WTC11 (cell line): Measurements from ENCODE around the gene GJB3. TPM values are rescaled to one million over a fixed set of nuclear protein-coding genes. Genes with fewer than 3 reads are reported as not detected.
A peak's percentile ranks its signal among the peaks of the same experiment; 100 is the strongest.

Experiments used
- ATAC-seq: fragments of 200-7000 bp; cut with Tn5 transposase; 2 replicates; pipeline ENCODE4 v1.10.0; 2021; ENCODE audit warnings: mild to moderate bottlenecking, moderate library complexity
- CTCF ChIA-PET: fragments of 300-600 bp; sonication (Branson Sonifier 250); formaldehyde crosslinking; loops from one replicate; lab custom pipeline; 2021; ENCODE audit warnings: antibody characterized with exemption; lab: Charles Lee
- POLR2A ChIA-PET: fragments of 350-600 bp; sonication (Branson Sonifier 250); formaldehyde crosslinking; loops from one replicate; lab custom pipeline; 2021; ENCODE audit warnings: antibody characterized with exemption; lab: Charles Lee
- DNase-seq: peaks from one replicate; pipeline ENCODE4 v3.0.0; 2021; ENCODE audit warnings: low spot score
- H3K27ac Mint-ChIP-seq: 2 replicates; pipeline ENCODE4 v1.8.0; 2021; ENCODE audit warnings: mixed read lengths
- H3K27me3 Mint-ChIP-seq: 2 replicates; pipeline ENCODE4 v1.8.0; 2021; ENCODE audit warnings: low read depth, mild to moderate bottlenecking, moderate library complexity, mixed read lengths
- H3K36me3 Mint-ChIP-seq: 2 replicates; pipeline ENCODE4 v1.8.0; 2021; ENCODE audit warnings: mixed read lengths
- H3K4me1 Mint-ChIP-seq: 2 replicates; pipeline ENCODE4 v1.8.0; 2022; ENCODE audit warnings: mixed read lengths
- H3K4me3 Mint-ChIP-seq: 2 replicates; pipeline ENCODE4 v1.8.0; 2021; ENCODE audit warnings: mild to moderate bottlenecking, moderate library complexity, mixed read lengths
- H3K9me3 Mint-ChIP-seq: 2 replicates; pipeline ENCODE4 v1.8.0; 2021; ENCODE audit warnings: mixed read lengths
- AR ChIP-seq: fragments of 250-450 bp; sonication (Bioruptor Pico); IDR thresholded peaks from 2 replicates; pipeline ENCODE4 v1.9.0; 2021; ENCODE audit warnings: mild to moderate bottlenecking
- ATF1 ChIP-seq: sonication (generic); formaldehyde crosslinking; IDR thresholded peaks from 2 replicates; pipeline ENCODE4 v1.8.1; 2023; ENCODE audit warnings: mild to moderate bottlenecking, moderate library complexity, missing genetic modification reagents
- CREB1 ChIP-seq: sonication (generic); formaldehyde crosslinking; IDR thresholded peaks from 2 replicates; pipeline ENCODE4 v1.8.0; 2023; ENCODE audit warnings: mild to moderate bottlenecking, missing genetic modification reagents
- E2F4 ChIP-seq: sonication (generic); formaldehyde crosslinking; IDR thresholded peaks from 2 replicates; pipeline ENCODE4 v1.8.1; 2022; ENCODE audit warnings: low read depth, mild to moderate bottlenecking, moderate library complexity, missing genetic modification reagents, borderline replicate concordance
- E2F5 ChIP-seq: sonication (generic); formaldehyde crosslinking; IDR thresholded peaks from 2 replicates; pipeline ENCODE4 v1.8.1; 2022; ENCODE audit warnings: mild to moderate bottlenecking, moderate library complexity, missing genetic modification reagents
- ERG ChIP-seq: fragments of 250-450 bp; sonication (Bioruptor Pico); IDR thresholded peaks from 2 replicates; pipeline ENCODE4 v1.8.0; 2021; ENCODE audit warnings: mild to moderate bottlenecking
- ETV6 ChIP-seq: sonication (generic); formaldehyde crosslinking; IDR thresholded peaks from 2 replicates; pipeline ENCODE4 v1.8.1; 2022; ENCODE audit warnings: mild to moderate bottlenecking, missing genetic modification reagents
- GRHL2 ChIP-seq: fragments of 250-450 bp; sonication (Bioruptor Pico); IDR thresholded peaks from 2 replicates; pipeline ENCODE4 v1.8.0; 2022; ENCODE audit warnings: mild to moderate bottlenecking, moderate library complexity; ENCODE audit not compliant: insufficient replicate concordance, severe bottlenecking
- HMGA2 ChIP-seq: fragments of 250-450 bp; sonication (Bioruptor Pico); IDR thresholded peaks from 2 replicates; pipeline ENCODE4 v1.4.0; 2021; ENCODE audit warnings: mild to moderate bottlenecking, moderate library complexity
- HMGXB4 ChIP-seq: sonication (generic); formaldehyde crosslinking; IDR thresholded peaks from 2 replicates; pipeline ENCODE4 v1.8.1; 2023; ENCODE audit warnings: mild to moderate bottlenecking, moderate library complexity, missing genetic modification reagents
- IRF1 ChIP-seq: sonication (generic); formaldehyde crosslinking; IDR thresholded peaks from 2 replicates; pipeline ENCODE4 v1.8.0; 2023; ENCODE audit warnings: missing genetic modification reagents
- MAX ChIP-seq: sonication (generic); formaldehyde crosslinking; IDR thresholded peaks from 2 replicates; pipeline ENCODE4 v1.8.0; 2022; ENCODE audit warnings: mild to moderate bottlenecking, missing genetic modification reagents
- PREB ChIP-seq: sonication (generic); formaldehyde crosslinking; IDR thresholded peaks from 2 replicates; pipeline ENCODE4 v1.8.1; 2022; ENCODE audit warnings: mild to moderate bottlenecking, missing genetic modification reagents, moderate library complexity, borderline replicate concordance
- TEAD1 ChIP-seq: sonication (generic); formaldehyde crosslinking; IDR thresholded peaks from 2 replicates; pipeline ENCODE4 v1.8.0; 2022; ENCODE audit warnings: mild to moderate bottlenecking, missing genetic modification reagents
- ZNF121 ChIP-seq: sonication (generic); formaldehyde crosslinking; IDR thresholded peaks from 2 replicates; pipeline ENCODE4 v1.8.0; 2023; ENCODE audit warnings: missing genetic modification reagents
- ZNF317 ChIP-seq: sonication (generic); formaldehyde crosslinking; IDR thresholded peaks from 2 replicates; pipeline ENCODE4 v1.8.1; 2023; ENCODE audit warnings: low read depth, mild to moderate bottlenecking, moderate library complexity, missing genetic modification reagents, borderline replicate concordance
- ZNF416 ChIP-seq: fragments of 250-450 bp; sonication (Bioruptor Pico); IDR thresholded peaks from 2 replicates; pipeline ENCODE4 v1.9.0; 2021; ENCODE audit warnings: mild to moderate bottlenecking, inconsistent platforms
- ZNF423 ChIP-seq: fragments of 250-450 bp; sonication (Bioruptor Pico); IDR thresholded peaks from 2 replicates; pipeline ENCODE4 v2.1.2; 2022; ENCODE audit warnings: mild to moderate bottlenecking, moderate library complexity
- ZSCAN18 ChIP-seq: fragments of 250-450 bp; sonication (Bioruptor Pico); IDR thresholded peaks from 2 replicates; pipeline ENCODE4 v2.1.2; 2022; ENCODE audit warnings: mild to moderate bottlenecking, moderate library complexity
- total RNA-seq: library from RNA; stranded (reverse); gene quantifications from 3 replicates; pipeline ENCODE4 v1.2.3, GENCODE V29; 2021

The GJB3 gene
- total RNA-seq, 1 experiment from 2014 or later: 0.46 TPM

GRCh38 chr1:34781844-34782391 is 904 bp downstream of the GJB3 start:
- H3K4me1 Mint-ChIP-seq: peaks cover 9% of the 10 kb centered on the region; the same call in 1 of the 2 replicates
- no peaks in the 10 kb centered on the region for H3K9me3 Mint-ChIP-seq
- POLR2A ChIA-PET: no interaction called here
- DNase-seq (no peak), ATAC-seq (peak; percentile 41)
- peaks cover 57% of the 10 kb centered on the region for H3K27me3 Mint-ChIP-seq
- H3K36me3 Mint-ChIP-seq: no peaks in the 10 kb centered on the region
- CTCF ChIA-PET: interaction anchor here (0.7 to 2.6 kb wide), 9 partner anchors 23 to 619 kb away, joined by 3 to 24 read pairs (median 4); partner anchors contain the start of genes GJB4, GJB5 and SMIM12
- no peak for TF ChIP-seq E2F5
- TF ChIP-seq GRHL2 (CRISPR knock-in tag): no peak
- no peak for TF ChIP-seq ZSCAN18 (CRISPR knock-in tag)
- peak; percentile 14; the same call in 1 of the 2 replicates for TF ChIP-seq ZNF423 (CRISPR knock-in tag)
- peak overlapping the region; percentile 68 for H3K4me3 Mint-ChIP-seq
- no peak overlapping the region for H3K27ac Mint-ChIP-seq

- no peak for TF ChIP-seq ZNF317 (CRISPR knock-in tag)
- TF ChIP-seq ZNF416 (CRISPR knock-in tag): no peak
- no peak for TF ChIP-seq MAX (CRISPR knock-in tag)
- TF ChIP-seq ATF1 (CRISPR knock-in tag): no peak
- TF ChIP-seq AR (CRISPR knock-in tag): no peak
- no peak for TF ChIP-seq PREB (CRISPR knock-in tag)
- no peak for TF ChIP-seq CREB1
- TF ChIP-seq ZNF423 (CRISPR knock-in tag): no peak
- no peak for TF ChIP-seq ZNF121 (CRISPR knock-in tag)
- no peak for TF ChIP-seq E2F4 (CRISPR knock-in tag)
- TF ChIP-seq ETV6 (CRISPR knock-in tag): no peak
- no peak for TF ChIP-seq TEAD1
- TF ChIP-seq HMGA2 (CRISPR knock-in tag): no peak
- no peak for TF ChIP-seq IRF1 (CRISPR knock-in tag)
- TF ChIP-seq ERG: no peak
- no peak for TF ChIP-seq HMGXB4 (CRISPR knock-in tag)
- peaks cover 44% of the 10 kb centered on the region for H3K27me3 Mint-ChIP-seq
- no peak overlapping the region for H3K4me3 Mint-ChIP-seq
- H3K9me3 Mint-ChIP-seq: no peaks in the 10 kb centered on the region
- H3K27ac Mint-ChIP-seq: no peak overlapping the region
- ATAC-seq: no peak
- POLR2A ChIA-PET: no interaction called here
- peaks cover 11% of the 10 kb centered on the region; the same call in 1 of the 2 replicates for H3K4me1 Mint-ChIP-seq
- no peak for DNase-seq
- CTCF ChIA-PET: no interaction called here
- no peaks in the 10 kb centered on the region for H3K36me3 Mint-ChIP-seq
Measured at GRCh38 chr1:34784751-34785221, 3.8 kb downstream of the GJB3 start.
